Fibroblast of lung (primary cell): ENCODE data around the gene SRCAP. TPM values are rescaled to one million over a fixed set of nuclear protein-coding genes. Genes with fewer than 3 reads are reported as not detected.

Experiments
- DNase-seq, 2 donors: peaks; one replicate each; pipeline versions ENCODE4 v3.0.0 to v3.0.0-alpha.2; 2010; ENCODE audit warnings: low read depth in 2 of 2
- H2AFZ ChIP-seq: 2 replicates; pipeline ENCODE4 v1.5.1; 2012; ENCODE audit warnings: low read length, control low read depth, inconsistent platforms
- H3K27ac ChIP-seq: 2 replicates; pipeline ENCODE4 v1.5.1; 2011; ENCODE audit warnings: low read length, control low read depth; ENCODE audit not compliant: insufficient read depth
- H3K27me3 ChIP-seq: 2 replicates; pipeline ENCODE4 v1.5.1; 2011; ENCODE audit warnings: mild to moderate bottlenecking, low read length; ENCODE audit not compliant: control insufficient read depth, insufficient read depth
- H3K36me3 ChIP-seq: 2 replicates; pipeline ENCODE4 v1.5.1; 2011; ENCODE audit warnings: low read length; ENCODE audit not compliant: control insufficient read depth, insufficient read depth
- H3K4me1 ChIP-seq: 2 replicates; pipeline ENCODE4 v1.5.1; 2011; ENCODE audit warnings: low read length; ENCODE audit not compliant: control insufficient read depth, insufficient read depth; ENCODE audit errors: extremely low read depth
- H3K4me2 ChIP-seq: 2 replicates; pipeline ENCODE4 v1.5.1; 2011; ENCODE audit warnings: low read length, control low read depth; ENCODE audit not compliant: insufficient read depth; ENCODE audit errors: extremely low read depth
- H3K4me3 ChIP-seq, 4 experiments: fragments of 200-600 bp in 1 of 4; sonication (generic) in 1 of 4; replicated peaks in 1 of 4; 2 replicates each; pipeline ENCODE4 v1.5.1; 2011 to 2016; ENCODE audit warnings: low read length in 4 of 4, low read depth in 3 of 4, mild to moderate bottlenecking in 3 of 4, control low read depth in 2 of 4, inconsistent platforms in 1 of 4, mixed read lengths in 1 of 4; ENCODE audit not compliant: insufficient read depth in 1 of 4; ENCODE audit errors: control extremely low read depth in 1 of 4
- H3K79me2 ChIP-seq: 2 replicates; pipeline ENCODE4 v1.5.1; 2012; ENCODE audit warnings: mild to moderate bottlenecking, low read length, inconsistent platforms; ENCODE audit not compliant: control insufficient read depth, insufficient read depth
- H3K9ac ChIP-seq: 2 replicates; pipeline ENCODE4 v1.5.1; 2011; ENCODE audit warnings: mild to moderate bottlenecking, low read length, control low read depth; ENCODE audit not compliant: insufficient read depth
- H3K9me3 ChIP-seq: 2 replicates; pipeline ENCODE4 v1.5.1; 2012; ENCODE audit warnings: low read depth, low read length; ENCODE audit not compliant: control insufficient read depth, insufficient read depth
- H4K20me1 ChIP-seq: 2 replicates; pipeline ENCODE4 v1.5.1; 2011; ENCODE audit warnings: low read length; ENCODE audit not compliant: control insufficient read depth, insufficient read depth; ENCODE audit errors: extremely low read depth
- EZH2 ChIP-seq: IDR thresholded peaks from 2 replicates; pipeline ENCODE4 v1.5.1; 2012; ENCODE audit warnings: low read length, control low read depth, mild to moderate bottlenecking; ENCODE audit errors: missing control alignments
- polyA plus RNA-seq, 2 donors: library from polyadenylated mRNA; depleted of rRNA in 1 of 2; stranded (reverse) in 1 of 2; unstranded in 1 of 2; fragments of >200 nt; gene quantifications; 2 replicates each; pipeline ENCODE4 v1.2.1, GENCODE V29; 2011 to 2012; ENCODE audit warnings: missing spikeins in 1 of 2
- total RNA-seq: library from RNA; depleted of rRNA; stranded (reverse); fragments of >200 nt; gene quantifications from 2 replicates; pipeline ENCODE4 v1.2.1, GENCODE V29; 2014
- TF ChIP-seq, protein P1 (sequence below), 2 donors: IDR thresholded peaks in 1 of 2; conservative IDR thresholded peaks in 1 of 2; 1 replicate in 1 of 2; 2 replicates in 1 of 2; pipeline ENCODE4 v1.5.1; 2011 to 2012; ENCODE audit warnings: low read length in 2 of 2, control low read depth in 1 of 2, inconsistent platforms in 1 of 2, low read depth in 1 of 2, mild to moderate bottlenecking in 1 of 2

The SRCAP gene
- total and polyA plus RNA-seq, 2 donors (not counting 1 experiment from before 2014, with no cell fraction given): 3.5 to 14.2 TPM

DNA sequence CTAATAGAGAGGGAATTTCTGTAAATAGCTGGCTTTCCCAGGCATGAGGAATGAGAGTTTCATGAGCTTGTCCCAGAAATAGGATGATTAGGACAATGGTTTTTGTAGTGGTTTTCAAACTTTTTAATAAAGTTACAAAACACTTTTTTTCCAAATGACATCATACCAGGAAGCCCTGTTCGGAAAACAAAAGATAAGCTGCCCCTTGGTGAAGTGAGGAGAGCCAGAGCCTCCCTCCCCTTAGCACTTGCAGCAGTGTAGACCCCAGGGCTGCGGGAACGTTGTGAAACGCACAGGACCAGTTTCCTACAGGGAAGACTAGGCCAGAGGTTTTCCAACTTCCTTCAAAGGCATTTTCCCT is 33.2 kb upstream of the SRCAP start:
- no peaks in the 10 kb centered on the region for H3K9me3 ChIP-seq
- no peak for DNase-seq
- H4K20me1 ChIP-seq: no peaks in the 10 kb centered on the region
- H3K27me3 ChIP-seq: no peaks in the 10 kb centered on the region
- TF ChIP-seq EZH2: no peak
- TF ChIP-seq, protein P1, sequence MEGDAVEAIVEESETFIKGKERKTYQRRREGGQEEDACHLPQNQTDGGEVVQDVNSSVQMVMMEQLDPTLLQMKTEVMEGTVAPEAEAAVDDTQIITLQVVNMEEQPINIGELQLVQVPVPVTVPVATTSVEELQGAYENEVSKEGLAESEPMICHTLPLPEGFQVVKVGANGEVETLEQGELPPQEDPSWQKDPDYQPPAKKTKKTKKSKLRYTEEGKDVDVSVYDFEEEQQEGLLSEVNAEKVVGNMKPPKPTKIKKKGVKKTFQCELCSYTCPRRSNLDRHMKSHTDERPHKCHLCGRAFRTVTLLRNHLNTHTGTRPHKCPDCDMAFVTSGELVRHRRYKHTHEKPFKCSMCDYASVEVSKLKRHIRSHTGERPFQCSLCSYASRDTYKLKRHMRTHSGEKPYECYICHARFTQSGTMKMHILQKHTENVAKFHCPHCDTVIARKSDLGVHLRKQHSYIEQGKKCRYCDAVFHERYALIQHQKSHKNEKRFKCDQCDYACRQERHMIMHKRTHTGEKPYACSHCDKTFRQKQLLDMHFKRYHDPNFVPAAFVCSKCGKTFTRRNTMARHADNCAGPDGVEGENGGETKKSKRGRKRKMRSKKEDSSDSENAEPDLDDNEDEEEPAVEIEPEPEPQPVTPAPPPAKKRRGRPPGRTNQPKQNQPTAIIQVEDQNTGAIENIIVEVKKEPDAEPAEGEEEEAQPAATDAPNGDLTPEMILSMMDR (conservative IDR thresholded peaks at IDR 0.05 in 1 of 2, IDR thresholded peaks at IDR 0.05 in 1 of 2; ENCODE audit: low read depth in 1 of 2, low read length in 2 of 2): no peak
- H3K27ac ChIP-seq: no peak overlapping the region
- no peak overlapping the region for H3K9ac ChIP-seq
- no peak overlapping the region for H2AFZ ChIP-seq
- H3K36me3 ChIP-seq: peaks cover 57% of the 10 kb centered on the region
- H3K4me3 ChIP-seq: no peak overlapping the region
- peaks cover 6% of the 10 kb centered on the region for H3K4me1 ChIP-seq
- H3K4me2 ChIP-seq: no peak overlapping the region
- H3K79me2 ChIP-seq: peaks cover 41% of the 10 kb centered on the region

DNA sequence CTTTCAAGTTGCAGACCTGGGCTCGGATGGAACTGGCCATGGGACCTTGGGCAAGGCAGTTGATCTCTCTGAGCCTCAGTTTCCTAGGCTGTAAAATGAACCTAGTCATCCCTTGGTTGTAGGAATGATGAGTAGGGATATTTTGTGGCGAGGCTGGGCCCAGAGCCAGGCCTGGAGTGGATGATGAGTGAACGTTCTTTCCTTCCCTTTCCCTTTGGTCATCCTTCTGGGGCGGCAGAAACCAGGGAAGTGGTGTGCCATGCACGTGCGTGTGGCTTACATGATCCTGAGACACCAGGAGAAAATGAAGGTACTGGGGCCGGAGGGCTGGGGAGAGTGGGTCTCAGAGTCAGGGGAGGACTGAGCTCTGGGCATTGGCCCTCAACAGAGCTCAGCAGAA is 32.3 kb upstream of the SRCAP start:
- Histone ChIP-seq H3K27ac (no peak overlapping the region), H4K20me1 (no peaks in the 10 kb centered on the region), H3K27me3 (no peaks in the 10 kb centered on the region), H3K4me2 (no peak overlapping the region), H3K4me1 (no peaks in the 10 kb centered on the region), H3K36me3 (peaks cover 50% of the 10 kb centered on the region), H3K4me3 (no peak overlapping the region), H3K79me2 (peaks cover 32% of the 10 kb centered on the region), H2AFZ (no peak overlapping the region), H3K9me3 (no peaks in the 10 kb centered on the region), H3K9ac (no peak overlapping the region)
- peak in 1 of 2 donors; percentile 57 for DNase-seq
- TF ChIP-seq EZH2: no peak
- TF ChIP-seq, protein P1 (conservative IDR thresholded peaks at IDR 0.05 in 1 of 2, IDR thresholded peaks at IDR 0.05 in 1 of 2; ENCODE audit: low read depth in 1 of 2, low read length in 2 of 2): no peak

DNA sequence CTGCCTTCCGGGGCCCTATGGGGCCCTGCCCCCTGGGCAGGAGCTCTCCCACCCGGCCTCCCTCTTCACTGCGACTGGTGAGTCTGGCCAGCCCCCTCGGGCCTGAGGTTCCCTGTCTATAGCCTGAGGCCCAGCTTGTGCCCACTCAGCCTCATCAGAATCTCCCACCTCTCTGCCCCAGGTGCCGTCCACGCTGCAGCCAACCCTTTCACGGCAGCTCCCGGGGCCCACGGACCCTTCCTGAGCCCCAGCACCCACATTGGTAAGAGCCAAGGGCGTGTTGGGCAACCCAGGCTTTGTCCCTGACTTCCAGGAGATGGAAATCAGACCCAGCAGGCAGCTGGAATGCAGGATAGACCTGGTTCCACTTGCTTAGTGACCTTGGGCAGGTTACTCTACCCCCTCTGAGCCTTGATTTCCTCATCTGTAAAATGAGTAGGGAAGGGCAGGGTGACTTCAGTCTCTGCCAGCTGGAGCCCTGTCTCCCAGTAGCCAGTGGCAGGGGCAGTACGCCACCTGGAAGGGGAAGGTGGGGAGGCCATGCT is 31.5 kb upstream of the SRCAP start:
- TF ChIP-seq EZH2: no peak
- TF ChIP-seq, protein P1 (conservative IDR thresholded peaks at IDR 0.05 in 1 of 2, IDR thresholded peaks at IDR 0.05 in 1 of 2; ENCODE audit: low read depth in 1 of 2, low read length in 2 of 2): no peak
- Histone ChIP-seq H3K4me1 (no peaks in the 10 kb centered on the region), H3K36me3 (peaks cover 47% of the 10 kb centered on the region), H3K9ac (no peak overlapping the region), H2AFZ (no peak overlapping the region), H3K79me2 (peaks cover 24% of the 10 kb centered on the region), H4K20me1 (no peaks in the 10 kb centered on the region), H3K27ac (no peak overlapping the region), H3K27me3 (no peaks in the 10 kb centered on the region), H3K9me3 (no peaks in the 10 kb centered on the region), H3K4me2 (no peak overlapping the region), H3K4me3 (no peak overlapping the region)
- DNase-seq: no peak
